ENCODE results near the gene ZNF492.
"Not testable (repeated sequence)": the region's sequence is repeated elsewhere in the genome, so short reads cannot be mapped to it uniquely, and the experiment has no call there.

Gene ZNF492

GRCh38 chr19:22633706-22634449, at the start of gene ZNF492:
TSS of gene ZNF492 (plus strand) at chr19:22634324. CDS start at chr19:22653400, 19,076 bp downstream.
- H3K4me3 ChIP-seq (ENCODE audit: low read depth, low read length) = not testable (repeated sequence)

DNA sequence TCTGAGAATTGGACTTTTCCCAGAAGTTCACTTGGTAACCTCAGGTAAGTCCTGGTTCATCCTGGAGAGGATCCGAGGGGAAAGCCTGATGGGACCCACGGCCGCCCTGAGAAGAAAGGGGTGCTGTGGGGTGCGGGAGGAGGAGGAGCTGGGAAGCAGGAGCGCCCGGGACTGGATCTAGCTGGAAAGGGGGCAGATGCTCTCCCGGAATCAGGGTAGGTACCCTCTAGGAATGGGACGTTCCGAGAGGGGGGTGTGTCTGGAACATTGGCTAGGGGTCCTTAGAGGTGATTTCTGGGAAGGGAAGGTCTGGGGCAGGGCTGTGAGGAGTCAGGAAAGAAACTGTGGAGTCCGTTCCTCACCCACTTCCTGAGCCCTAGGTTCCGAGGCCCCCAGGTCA, 38.7 kb upstream of the ZNF492 start:
- TF ChIP-seq, protein P1, sequence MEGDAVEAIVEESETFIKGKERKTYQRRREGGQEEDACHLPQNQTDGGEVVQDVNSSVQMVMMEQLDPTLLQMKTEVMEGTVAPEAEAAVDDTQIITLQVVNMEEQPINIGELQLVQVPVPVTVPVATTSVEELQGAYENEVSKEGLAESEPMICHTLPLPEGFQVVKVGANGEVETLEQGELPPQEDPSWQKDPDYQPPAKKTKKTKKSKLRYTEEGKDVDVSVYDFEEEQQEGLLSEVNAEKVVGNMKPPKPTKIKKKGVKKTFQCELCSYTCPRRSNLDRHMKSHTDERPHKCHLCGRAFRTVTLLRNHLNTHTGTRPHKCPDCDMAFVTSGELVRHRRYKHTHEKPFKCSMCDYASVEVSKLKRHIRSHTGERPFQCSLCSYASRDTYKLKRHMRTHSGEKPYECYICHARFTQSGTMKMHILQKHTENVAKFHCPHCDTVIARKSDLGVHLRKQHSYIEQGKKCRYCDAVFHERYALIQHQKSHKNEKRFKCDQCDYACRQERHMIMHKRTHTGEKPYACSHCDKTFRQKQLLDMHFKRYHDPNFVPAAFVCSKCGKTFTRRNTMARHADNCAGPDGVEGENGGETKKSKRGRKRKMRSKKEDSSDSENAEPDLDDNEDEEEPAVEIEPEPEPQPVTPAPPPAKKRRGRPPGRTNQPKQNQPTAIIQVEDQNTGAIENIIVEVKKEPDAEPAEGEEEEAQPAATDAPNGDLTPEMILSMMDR (IDR thresholded peaks at IDR 0.05; ENCODE audit: low read depth, low read length) = no peak
- no peak overlapping the region for H3K4me3 ChIP-seq (ENCODE audit: low read depth, low read length)

- H3K4me3 ChIP-seq (ENCODE audit: low read depth, low read length) = no peak overlapping the region
- TF ChIP-seq, protein P1 (IDR thresholded peaks at IDR 0.05; ENCODE audit: low read depth, low read length) = no peak
Observed at GRCh38 chr19:22595918-22596341, 38.2 kb upstream of the ZNF492 start.

GRCh38 chr19:22600690-22601648, 33.2 kb upstream of the ZNF492 start:
- H3K4me3 ChIP-seq (ENCODE audit: low read depth, low read length) = no peak overlapping the region
- TF ChIP-seq, protein P1 (IDR thresholded peaks at IDR 0.05; ENCODE audit: low read depth, low read length) = no peak

- no peak overlapping the region for H3K4me3 ChIP-seq (ENCODE audit: low read depth, low read length)
- TF ChIP-seq, protein P1 (IDR thresholded peaks at IDR 0.05; ENCODE audit: low read depth, low read length) = no peak
Observed at GRCh38 chr19:22601906-22602630, 32.1 kb upstream of the ZNF492 start.

DNA sequence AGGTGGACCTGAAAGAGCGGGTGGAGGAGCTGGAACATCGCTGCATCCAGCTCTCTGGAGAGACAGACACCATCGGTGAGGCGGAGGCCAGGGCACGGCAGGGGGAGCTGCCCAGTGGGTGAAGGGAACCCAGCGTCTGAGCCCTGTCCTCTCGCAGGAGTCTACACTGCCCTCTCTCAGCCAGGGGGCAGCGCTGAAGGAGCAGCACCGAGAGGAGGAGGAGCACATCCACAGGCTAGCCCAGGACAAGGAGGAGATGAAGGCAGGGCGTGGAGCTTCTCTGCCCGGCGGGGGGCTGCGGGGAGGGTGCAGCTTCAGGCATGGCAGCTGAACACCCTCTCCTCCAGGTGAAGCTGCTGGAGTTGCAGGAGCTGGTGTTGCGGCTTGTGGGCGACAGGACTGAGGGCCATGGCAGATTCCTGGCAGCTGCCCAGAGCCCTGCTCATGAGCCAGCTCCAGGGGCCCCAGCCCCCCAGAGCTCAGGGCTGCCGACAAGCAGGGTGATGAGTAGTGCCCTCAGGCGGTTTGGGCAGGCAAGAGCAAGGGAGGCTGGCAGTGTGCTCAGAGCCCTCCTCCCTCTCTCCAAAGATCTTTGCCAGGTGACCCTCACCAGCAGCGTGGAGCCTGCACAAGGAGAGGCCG, 31.4 kb upstream of the ZNF492 start:
- TF ChIP-seq, protein P1 (IDR thresholded peaks at IDR 0.05; ENCODE audit: low read depth, low read length) = no peak
- no peak overlapping the region for H3K4me3 ChIP-seq (ENCODE audit: low read depth, low read length)

Measured in WI38 (cell line).